GM23338 (cell line): Measurements from ENCODE around the gene FLNC. TPM values are rescaled to one million over a fixed set of nuclear protein-coding genes. Genes with fewer than 3 reads are reported as not detected.

ENCODE experiments used
- ATAC-seq: fragments of 200-7000 bp; cut with Tn5 transposase; 3 replicates; pipeline ENCODE4 v1.9.1; 2020
- DNase-seq: peaks from one replicate; pipeline ENCODE4 v3.0.0-alpha.2; 2015; ENCODE audit warnings: low spot score
- H2AFZ ChIP-seq: fragments of 200-600 bp; sonication (generic); 2 replicates; pipeline ENCODE4 v1.8.0; 2016; ENCODE audit warnings: antibody characterized with exemption, mild to moderate bottlenecking, moderate library complexity
- H3F3A ChIP-seq: fragments of 200-600 bp; sonication (generic); replicated peaks from 2 replicates; pipeline ENCODE4 v1.8.0; 2017; ENCODE audit warnings: antibody characterized with exemption, mixed run types, low read depth
- H3K27ac ChIP-seq: fragments of 200-600 bp; sonication (generic); 2 replicates; pipeline ENCODE4 v1.6.1; 2016; ENCODE audit warnings: low read depth
- H3K27me3 ChIP-seq: fragments of 200-600 bp; sonication (generic); 2 replicates; pipeline ENCODE4 v1.8.0; 2016; ENCODE audit warnings: mild to moderate bottlenecking, mixed run types, moderate library complexity; ENCODE audit not compliant: insufficient read depth
- H3K36me3 ChIP-seq: fragments of 200-600 bp; sonication (generic); 2 replicates; pipeline ENCODE4 v1.8.0; 2016; ENCODE audit warnings: mild to moderate bottlenecking; ENCODE audit not compliant: insufficient read depth
- H3K4me1 ChIP-seq: fragments of 200-600 bp; sonication (generic); 2 replicates; pipeline ENCODE4 v1.8.0; 2016; ENCODE audit warnings: mild to moderate bottlenecking, moderate library complexity; ENCODE audit not compliant: insufficient read depth
- H3K4me2 ChIP-seq: fragments of 200-600 bp; sonication (generic); 2 replicates; pipeline ENCODE4 v1.7.1; 2017; ENCODE audit warnings: mixed run types
- H3K4me3 ChIP-seq: fragments of 200-600 bp; sonication (generic); 2 replicates; pipeline ENCODE4 v1.6.1; 2016; ENCODE audit warnings: mixed run types
- H3K79me2 ChIP-seq: fragments of 200-600 bp; sonication (generic); replicated peaks from 2 replicates; pipeline ENCODE4 v1.8.0; 2017; ENCODE audit warnings: mild to moderate bottlenecking; ENCODE audit not compliant: insufficient read depth
- H3K9me2 ChIP-seq: fragments of 200-600 bp; sonication (generic); 2 replicates; pipeline ENCODE4 v1.8.0; 2017; ENCODE audit not compliant: insufficient read depth
- H4K20me1 ChIP-seq: fragments of 200-600 bp; sonication (generic); replicated peaks from 2 replicates; pipeline ENCODE4 v1.8.0; 2017; ENCODE audit warnings: mild to moderate bottlenecking; ENCODE audit not compliant: insufficient read depth
- H3K27ac Mint-ChIP-seq: 2 replicates; pipeline ENCODE4 v1.8.0; 2020; ENCODE audit warnings: inconsistent platforms, mild to moderate bottlenecking, moderate library complexity, mixed read lengths
- H3K27me3 Mint-ChIP-seq: 3 replicates; pipeline ENCODE4 v1.8.0; 2022; ENCODE audit warnings: low read depth, mild to moderate bottlenecking, moderate library complexity, mixed read lengths, inconsistent platforms; ENCODE audit not compliant: insufficient read depth, poor library complexity
- H3K36me3 Mint-ChIP-seq: 3 replicates; pipeline ENCODE4 v1.8.0; 2021; ENCODE audit warnings: low read depth, mild to moderate bottlenecking, inconsistent platforms, moderate library complexity, mixed read lengths
- H3K4me1 Mint-ChIP-seq: 3 replicates; pipeline ENCODE4 v1.8.0; 2020; ENCODE audit warnings: mild to moderate bottlenecking, inconsistent platforms, mixed read lengths
- H3K4me3 Mint-ChIP-seq: 3 replicates; pipeline ENCODE4 v1.8.0; 2021; ENCODE audit warnings: moderate library complexity, mild to moderate bottlenecking, inconsistent platforms, mixed read lengths
- H3K9me3 Mint-ChIP-seq: 3 replicates; pipeline ENCODE4 v1.8.0; 2020; ENCODE audit warnings: moderate library complexity, mild to moderate bottlenecking, inconsistent platforms, mixed read lengths
- CTCF ChIP-seq, 2 experiments: fragments of 200-600 bp in 1 of 2; sonication (generic) in 1 of 2; conservative IDR thresholded peaks; 2 replicates each; pipeline versions ENCODE4 v1.5.1 to v1.6.1; 2016 to 2017; ENCODE audit warnings: antibody characterized with exemption in 2 of 2, low read depth in 2 of 2, mild to moderate bottlenecking in 2 of 2, moderate library complexity in 1 of 2
- EZH2 ChIP-seq: fragments of 200-600 bp; sonication (generic); IDR thresholded peaks from one replicate; pipeline ENCODE4 v1.8.0; 2017; ENCODE audit warnings: antibody characterized with exemption, mild to moderate bottlenecking, low read depth; ENCODE audit not compliant: unreplicated experiment
- EZH2phosphoT487 ChIP-seq: fragments of 200-600 bp; sonication (generic); IDR thresholded peaks from one replicate; pipeline ENCODE4 v1.8.1; 2018; ENCODE audit warnings: antibody characterized with exemption; ENCODE audit not compliant: unreplicated experiment
- JUNB ChIP-seq: IDR thresholded peaks from one replicate; pipeline ENCODE4 v1.6.1; 2016; ENCODE audit warnings: antibody characterized with exemption; ENCODE audit not compliant: unreplicated experiment
- POLR2AphosphoS5 ChIP-seq: IDR thresholded peaks from 2 replicates; pipeline ENCODE4 v1.6.1; 2016; ENCODE audit warnings: antibody characterized with exemption, low read depth
- ZNF114 ChIP-seq: fragments of 250-450 bp; sonication (Bioruptor Pico); IDR thresholded peaks from 2 replicates; pipeline ENCODE4 v1.5.0; 2020; ENCODE audit warnings: mild to moderate bottlenecking, moderate library complexity
- ZNF331 ChIP-seq: fragments of 250-450 bp; sonication (Bioruptor Pico); IDR thresholded peaks from 2 replicates; pipeline ENCODE4 v1.5.0; 2020; ENCODE audit warnings: low read depth, mild to moderate bottlenecking, moderate library complexity
- ZNF462 ChIP-seq: fragments of 250-450 bp; sonication (Bioruptor Pico); IDR thresholded peaks from 2 replicates; pipeline ENCODE4 v1.5.0; 2020; ENCODE audit warnings: mild to moderate bottlenecking, moderate library complexity
- polyA plus RNA-seq: library from polyadenylated mRNA; unstranded; fragments of >200 nt; fragmentation: Nextera tagmentation; extraction: Ambion mirVana; gene quantifications from 2 replicates; pipeline ENCODE4 v1.2.1, GENCODE V29; 2016
- total RNA-seq: library from RNA; depleted of rRNA; stranded (reverse); fragments of >200 nt; shearing (Covaris generic); gene quantifications from 2 replicates; pipeline ENCODE4 v1.2.3, GENCODE V29; 2014

Gene FLNC
- total and polyA plus RNA-seq, 2 experiments from 2014 or later = 0.65 to 11.8 TPM

DNA sequence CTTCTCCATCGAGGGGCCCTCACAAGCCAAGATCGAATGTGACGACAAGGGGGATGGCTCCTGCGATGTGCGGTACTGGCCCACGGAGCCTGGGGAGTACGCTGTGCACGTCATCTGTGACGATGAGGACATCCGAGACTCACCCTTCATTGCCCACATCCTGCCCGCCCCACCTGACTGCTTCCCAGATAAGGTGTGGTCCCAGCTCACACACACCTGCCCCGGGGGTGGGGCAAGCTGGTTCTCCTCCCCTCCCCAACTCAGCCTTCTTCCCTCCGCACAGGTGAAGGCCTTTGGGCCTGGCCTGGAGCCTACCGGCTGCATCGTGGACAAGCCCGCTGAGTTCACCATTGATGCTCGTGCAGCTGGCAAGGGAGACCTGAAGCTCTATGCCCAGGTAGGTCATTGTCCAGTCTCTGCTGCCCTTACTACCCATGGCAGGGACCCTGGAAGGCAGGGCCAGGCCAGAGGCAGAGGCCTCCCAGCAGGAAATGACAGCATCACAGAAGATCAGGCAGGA is 11.0 kb downstream of the FLNC start:
- Mint-ChIP-seq H3K27me3 (peaks cover 12% of the 10 kb centered on the region), H3K9me3 (no peaks in the 10 kb centered on the region; the same call in 2 of the 3 replicates), H3K27ac (no peak overlapping the region), H3K4me1 (peaks cover 6% of the 10 kb centered on the region), H3K36me3 (no peaks in the 10 kb centered on the region; the same call in 2 of the 3 replicates), H3K4me3 (no peak overlapping the region)
- no peak overlapping the region for H3K4me3 ChIP-seq
- H3K79me2 ChIP-seq = no peaks in the 10 kb centered on the region
- H3K9me2 ChIP-seq = no peaks in the 10 kb centered on the region
- no peak for DNase-seq
- no peaks in the 10 kb centered on the region for H3K36me3 ChIP-seq
- H3F3A ChIP-seq = no peaks in the 10 kb centered on the region
- no peak overlapping the region for H3K4me2 ChIP-seq
- H3K27me3 ChIP-seq = no peaks in the 10 kb centered on the region
- peaks cover 3% of the 10 kb centered on the region; the same call in 1 of the 2 replicates for H3K4me1 ChIP-seq
- ATAC-seq = no peak
- no peak overlapping the region for H3K27ac ChIP-seq
- H2AFZ ChIP-seq = no peak overlapping the region
- no peaks in the 10 kb centered on the region for H4K20me1 ChIP-seq
- TF ChIP-seq JUNB = no peak
- no peak for TF ChIP-seq EZH2
- TF ChIP-seq EZH2phosphoT487 = no peak
- TF ChIP-seq ZNF114 (CRISPR knock-in tag) = no peak
- no peak for TF ChIP-seq POLR2AphosphoS5

DNA sequence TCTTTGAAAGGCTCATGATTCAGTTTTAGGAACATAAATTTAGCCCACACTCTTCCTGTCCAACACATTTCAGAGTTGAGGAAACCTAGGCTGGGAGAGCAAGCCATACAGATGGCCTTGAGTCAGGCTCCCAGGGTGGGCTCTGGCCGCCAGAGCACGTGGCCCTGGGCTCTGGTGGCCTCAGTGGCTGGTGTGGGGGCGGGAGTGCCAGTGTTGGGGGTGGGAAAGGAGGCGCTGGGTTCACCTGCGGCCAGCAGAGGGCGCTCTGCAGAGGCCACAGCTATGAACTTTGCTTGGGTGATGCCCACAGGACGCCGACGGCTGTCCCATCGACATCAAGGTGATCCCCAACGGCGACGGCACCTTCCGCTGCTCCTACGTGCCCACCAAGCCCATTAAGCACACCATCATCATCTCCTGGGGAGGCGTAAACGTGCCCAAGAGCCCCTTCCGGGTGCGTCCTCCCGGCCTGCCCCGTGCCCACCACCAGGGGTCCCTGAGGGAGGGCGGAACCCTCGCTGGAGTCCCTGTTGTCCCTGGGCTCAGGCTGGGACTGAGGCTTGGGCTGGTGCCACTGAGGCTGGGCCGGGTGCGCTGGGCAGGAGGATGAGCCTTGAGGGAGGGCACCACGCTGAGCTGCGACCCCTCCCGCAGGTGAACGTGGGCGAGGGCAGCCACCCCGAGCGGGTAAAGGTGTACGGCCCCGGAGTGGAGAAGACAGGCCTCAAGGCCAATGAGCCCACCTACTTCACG is 11.9 kb downstream of the FLNC start:
- Mint-ChIP-seq H3K9me3 (no peaks in the 10 kb centered on the region; the same call in 2 of the 3 replicates), H3K4me1 (peaks cover 6% of the 10 kb centered on the region), H3K4me3 (no peak overlapping the region), H3K36me3 (no peaks in the 10 kb centered on the region; the same call in 2 of the 3 replicates), H3K27me3 (peaks cover 12% of the 10 kb centered on the region), H3K27ac (no peak overlapping the region)
- ATAC-seq (peak; percentile 82), DNase-seq (peak; percentile 82)
- peaks cover 3% of the 10 kb centered on the region; the same call in 1 of the 2 replicates for H3K4me1 ChIP-seq
- no peaks in the 10 kb centered on the region for H4K20me1 ChIP-seq
- no peaks in the 10 kb centered on the region for H3K79me2 ChIP-seq
- H3K9me2 ChIP-seq = no peaks in the 10 kb centered on the region
- H2AFZ ChIP-seq = peak overlapping the region; percentile 74; the same call in 1 of the 2 replicates
- no peaks in the 10 kb centered on the region for H3K27me3 ChIP-seq
- no peak overlapping the region for H3K27ac ChIP-seq
- no peak overlapping the region for H3K4me3 ChIP-seq
- H3K4me2 ChIP-seq = peak overlapping the region; percentile 43; the same call in 1 of the 2 replicates
- no peaks in the 10 kb centered on the region for H3K36me3 ChIP-seq
- TF ChIP-seq CTCF (conservative IDR thresholded peaks at IDR 0.05; ENCODE audit: low read depth in 2 of 2) (peak; percentile 83 to 87), ZNF462 (CRISPR knock-in tag) (no peak), EZH2phosphoT487 (no peak), JUNB (no peak), ZNF331 (CRISPR knock-in tag) (no peak)
- no peaks in the 10 kb centered on the region for H3F3A ChIP-seq
